Cardiac fibroblast (primary cell): ENCODE results near the gene BICD2.

Source experiments
- DNase-seq, 2 donors: peaks; one replicate each; pipeline versions ENCODE4 v3.0.0 to v3.0.0-alpha.2; 2010; ENCODE audit warnings: low read depth in 2 of 2
- H3K4me3 ChIP-seq, 2 donors: replicated peaks in 1 of 2; 1 replicate in 1 of 2; 2 replicates in 1 of 2; pipeline ENCODE4 v1.5.1; 2011; ENCODE audit warnings: low read depth in 2 of 2, low read length in 2 of 2, mild to moderate bottlenecking in 2 of 2, moderate library complexity in 1 of 2
- TF ChIP-seq, protein P1 (sequence below): IDR thresholded peaks from one replicate; pipeline ENCODE4 v1.5.1; 2011; ENCODE audit warnings: low read depth, mild to moderate bottlenecking, low read length, inconsistent platforms

The BICD2 gene

GRCh38 chr9:92754091-92754745 lies 10.4 kb downstream of the BICD2 start:
- no peak overlapping the region for H3K4me3 ChIP-seq
- no peak for DNase-seq
- TF ChIP-seq, protein P1, sequence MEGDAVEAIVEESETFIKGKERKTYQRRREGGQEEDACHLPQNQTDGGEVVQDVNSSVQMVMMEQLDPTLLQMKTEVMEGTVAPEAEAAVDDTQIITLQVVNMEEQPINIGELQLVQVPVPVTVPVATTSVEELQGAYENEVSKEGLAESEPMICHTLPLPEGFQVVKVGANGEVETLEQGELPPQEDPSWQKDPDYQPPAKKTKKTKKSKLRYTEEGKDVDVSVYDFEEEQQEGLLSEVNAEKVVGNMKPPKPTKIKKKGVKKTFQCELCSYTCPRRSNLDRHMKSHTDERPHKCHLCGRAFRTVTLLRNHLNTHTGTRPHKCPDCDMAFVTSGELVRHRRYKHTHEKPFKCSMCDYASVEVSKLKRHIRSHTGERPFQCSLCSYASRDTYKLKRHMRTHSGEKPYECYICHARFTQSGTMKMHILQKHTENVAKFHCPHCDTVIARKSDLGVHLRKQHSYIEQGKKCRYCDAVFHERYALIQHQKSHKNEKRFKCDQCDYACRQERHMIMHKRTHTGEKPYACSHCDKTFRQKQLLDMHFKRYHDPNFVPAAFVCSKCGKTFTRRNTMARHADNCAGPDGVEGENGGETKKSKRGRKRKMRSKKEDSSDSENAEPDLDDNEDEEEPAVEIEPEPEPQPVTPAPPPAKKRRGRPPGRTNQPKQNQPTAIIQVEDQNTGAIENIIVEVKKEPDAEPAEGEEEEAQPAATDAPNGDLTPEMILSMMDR: no peak

DNA sequence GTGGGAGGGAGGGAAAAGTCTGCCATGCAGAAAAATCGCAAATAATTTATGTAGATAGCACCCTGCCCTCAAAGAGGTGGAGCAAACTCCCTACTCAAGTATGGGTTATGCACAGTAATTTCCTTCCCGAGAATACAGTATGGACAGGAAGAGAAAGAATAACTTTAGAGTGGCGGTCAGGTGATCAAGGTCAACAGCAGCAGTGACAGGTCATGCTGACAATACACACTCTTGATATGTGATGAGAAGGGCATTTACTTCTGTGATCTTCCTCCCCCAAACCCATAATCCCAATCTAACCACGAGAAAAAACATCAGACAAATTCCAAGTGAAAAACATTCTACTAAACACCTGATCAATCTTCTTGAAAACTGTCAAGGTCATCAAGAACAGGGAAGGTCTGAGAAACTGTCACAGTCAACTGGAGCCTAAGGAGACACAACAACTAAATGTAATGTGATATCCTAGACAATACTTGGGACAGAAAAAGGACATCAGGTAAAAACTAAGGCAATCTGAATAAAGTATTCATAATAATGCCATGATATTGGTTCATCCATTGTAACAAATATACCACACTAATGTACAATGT lies 11.7 kb downstream of the BICD2 start:
- DNase-seq: no peak
- H3K4me3 ChIP-seq: no peak overlapping the region
- TF ChIP-seq, protein P1: no peak

DNA sequence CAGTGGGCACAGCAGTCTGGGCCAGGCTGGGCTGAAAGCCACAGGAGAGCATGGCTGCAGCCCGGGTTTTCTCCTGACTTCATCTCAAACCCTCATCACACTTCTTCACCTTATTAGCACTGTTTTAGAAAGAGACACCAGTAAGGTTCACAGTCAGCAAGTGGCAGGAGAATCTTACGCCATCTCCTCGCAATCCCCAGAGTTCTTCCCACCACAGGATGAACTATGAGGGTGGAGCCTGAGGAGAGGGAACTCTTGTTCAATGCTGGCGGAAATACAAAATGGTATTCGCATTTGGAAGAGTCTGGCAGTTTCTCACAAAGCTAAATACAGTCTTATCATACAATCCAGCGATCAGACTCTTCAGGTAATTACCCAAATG lies 14.7 kb downstream of the BICD2 start:
- TF ChIP-seq, protein P1: no peak
- DNase-seq: peak in 1 of 2 donors; percentile 53

GRCh38 chr9:92749071-92749933 lies 15.3 kb downstream of the BICD2 start:
- no peak for DNase-seq
- TF ChIP-seq, protein P1: peak; percentile 10
- no peak overlapping the region for H3K4me3 ChIP-seq

More for the DNA sequence above, 14.7 kb downstream of the BICD2 start:
- H3K4me3 ChIP-seq: no peak overlapping the region

GRCh38 chr9:92748233-92748497 lies 16.5 kb downstream of the BICD2 start:
- DNase-seq: no peak
- H3K4me3 ChIP-seq: no peak overlapping the region
- TF ChIP-seq, protein P1: no peak

GRCh38 chr9:92747459-92748232 lies 17.0 kb downstream of the BICD2 start:
- TF ChIP-seq, protein P1: no peak
- no peak overlapping the region for H3K4me3 ChIP-seq
- DNase-seq: peak in 1 of 2 donors; percentile 54
